OCI-LY7 (cell line): ENCODE measurements around the gene SCYL3.

Source experiments
- CTCF ChIP-seq: fragments of 200-600 bp; sonication (generic); conservative IDR thresholded peaks from 2 replicates; pipeline ENCODE4 v1.5.1; 2014; ENCODE audit warnings: mild to moderate bottlenecking, antibody characterized with exemption, low read length, moderate library complexity, mixed read lengths
- EZH2phosphoT487 ChIP-seq: fragments of 200-600 bp; sonication (generic); IDR thresholded peaks from 2 replicates; pipeline ENCODE4 v1.6.1; 2018; ENCODE audit warnings: low read depth, borderline replicate concordance, mild to moderate bottlenecking, mixed run types, antibody characterized with exemption, low read length, moderate library complexity, mixed read lengths

DNA sequence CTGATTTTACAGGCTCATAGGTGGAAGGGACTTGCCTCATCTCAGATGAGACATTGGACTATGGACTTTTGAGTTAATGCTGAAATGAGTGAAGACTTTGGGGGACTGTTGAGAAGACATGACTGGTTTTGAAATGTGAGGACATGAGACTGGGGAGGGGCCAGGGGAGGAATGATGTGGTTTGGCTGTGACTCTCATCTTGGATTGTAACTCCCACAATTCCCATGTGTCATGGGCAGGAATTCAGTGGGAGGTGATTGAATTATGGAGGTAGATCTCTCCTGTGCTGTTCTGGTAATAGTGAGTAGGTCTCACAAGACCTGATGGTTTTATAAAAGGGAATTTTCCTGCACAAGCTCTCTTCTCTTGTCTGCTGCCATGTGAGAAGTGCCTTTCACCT lies 20.8 kb downstream of the SCYL3 start:
- no peak for TF ChIP-seq CTCF
- no peak for TF ChIP-seq EZH2phosphoT487
